GM12874 (cell line): Measurements from ENCODE around the gene KANTR.

Experiments
- TF ChIP-seq, protein P1 (sequence below): IDR thresholded peaks from 2 replicates; pipeline ENCODE4 v1.5.1; 2011; ENCODE audit warnings: low read depth, mild to moderate bottlenecking, control low read depth, low read length, moderate library complexity; ENCODE audit not compliant: insufficient read depth

The KANTR gene

DNA sequence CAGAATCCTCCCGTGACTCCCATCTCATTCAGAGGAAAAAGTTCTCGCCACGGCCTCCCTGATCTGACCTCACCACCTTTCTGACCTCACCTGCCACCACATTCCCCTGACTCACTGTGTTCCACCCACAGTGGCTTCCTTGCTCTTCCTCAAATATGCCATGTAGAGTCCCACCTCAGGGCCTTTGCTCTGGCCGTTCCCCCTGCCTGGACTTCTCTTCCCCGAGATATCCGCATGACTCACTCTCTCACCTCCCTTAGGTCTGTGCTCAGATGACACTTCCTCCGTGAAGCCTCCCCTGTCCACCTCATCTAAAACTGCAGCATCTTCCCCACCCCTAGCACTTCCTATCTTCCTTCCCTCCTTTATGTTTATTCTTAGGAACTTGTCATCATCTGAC is 18.9 kb upstream of the KANTR start:
- TF ChIP-seq, protein P1, sequence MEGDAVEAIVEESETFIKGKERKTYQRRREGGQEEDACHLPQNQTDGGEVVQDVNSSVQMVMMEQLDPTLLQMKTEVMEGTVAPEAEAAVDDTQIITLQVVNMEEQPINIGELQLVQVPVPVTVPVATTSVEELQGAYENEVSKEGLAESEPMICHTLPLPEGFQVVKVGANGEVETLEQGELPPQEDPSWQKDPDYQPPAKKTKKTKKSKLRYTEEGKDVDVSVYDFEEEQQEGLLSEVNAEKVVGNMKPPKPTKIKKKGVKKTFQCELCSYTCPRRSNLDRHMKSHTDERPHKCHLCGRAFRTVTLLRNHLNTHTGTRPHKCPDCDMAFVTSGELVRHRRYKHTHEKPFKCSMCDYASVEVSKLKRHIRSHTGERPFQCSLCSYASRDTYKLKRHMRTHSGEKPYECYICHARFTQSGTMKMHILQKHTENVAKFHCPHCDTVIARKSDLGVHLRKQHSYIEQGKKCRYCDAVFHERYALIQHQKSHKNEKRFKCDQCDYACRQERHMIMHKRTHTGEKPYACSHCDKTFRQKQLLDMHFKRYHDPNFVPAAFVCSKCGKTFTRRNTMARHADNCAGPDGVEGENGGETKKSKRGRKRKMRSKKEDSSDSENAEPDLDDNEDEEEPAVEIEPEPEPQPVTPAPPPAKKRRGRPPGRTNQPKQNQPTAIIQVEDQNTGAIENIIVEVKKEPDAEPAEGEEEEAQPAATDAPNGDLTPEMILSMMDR = no peak

DNA sequence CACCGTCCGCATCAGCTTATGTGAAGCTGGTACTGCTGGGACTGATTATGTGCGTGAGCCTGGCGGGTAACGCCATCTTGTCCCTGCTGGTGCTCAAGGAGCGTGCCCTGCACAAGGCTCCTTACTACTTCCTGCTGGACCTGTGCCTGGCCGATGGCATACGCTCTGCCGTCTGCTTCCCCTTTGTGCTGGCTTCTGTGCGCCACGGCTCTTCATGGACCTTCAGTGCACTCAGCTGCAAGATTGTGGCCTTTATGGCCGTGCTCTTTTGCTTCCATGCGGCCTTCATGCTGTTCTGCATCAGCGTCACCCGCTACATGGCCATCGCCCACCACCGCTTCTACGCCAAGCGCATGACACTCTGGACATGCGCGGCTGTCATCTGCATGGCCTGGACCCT is 17.3 kb upstream of the KANTR start:
- TF ChIP-seq, protein P1 = no peak

DNA sequence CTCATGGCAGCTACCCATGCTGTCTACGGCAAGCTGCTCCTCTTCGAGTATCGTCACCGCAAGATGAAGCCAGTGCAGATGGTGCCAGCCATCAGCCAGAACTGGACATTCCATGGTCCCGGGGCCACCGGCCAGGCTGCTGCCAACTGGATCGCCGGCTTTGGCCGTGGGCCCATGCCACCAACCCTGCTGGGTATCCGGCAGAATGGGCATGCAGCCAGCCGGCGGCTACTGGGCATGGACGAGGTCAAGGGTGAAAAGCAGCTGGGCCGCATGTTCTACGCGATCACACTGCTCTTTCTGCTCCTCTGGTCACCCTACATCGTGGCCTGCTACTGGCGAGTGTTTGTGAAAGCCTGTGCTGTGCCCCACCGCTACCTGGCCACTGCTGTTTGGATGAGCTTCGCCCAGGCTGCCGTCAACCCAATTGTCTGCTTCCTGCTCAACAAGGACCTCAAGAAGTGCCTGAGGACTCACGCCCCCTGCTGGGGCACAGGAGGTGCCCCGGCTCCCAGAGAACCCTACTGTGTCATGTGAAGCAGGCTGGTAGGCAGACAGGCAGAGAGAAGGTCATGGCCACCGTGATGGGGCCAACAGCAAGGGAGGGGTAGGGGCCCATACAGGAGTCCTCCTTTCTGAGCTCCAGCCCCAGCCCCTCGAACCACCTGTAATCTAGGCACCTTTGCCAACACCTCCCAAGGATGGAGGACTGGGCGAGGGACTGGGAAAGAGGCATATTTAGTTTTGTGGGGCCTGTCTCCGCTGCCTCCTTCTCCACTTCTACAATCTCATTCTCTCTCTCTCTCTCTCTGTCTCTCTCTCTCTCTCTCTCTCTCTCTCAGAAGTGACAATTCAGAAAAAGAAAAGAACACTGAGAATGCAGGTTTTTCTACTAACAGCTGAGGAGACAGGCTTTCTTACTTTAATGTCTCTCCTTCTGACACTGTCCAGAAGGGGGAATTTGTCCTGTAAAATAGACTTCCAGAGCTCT is 16.4 kb upstream of the KANTR start:
- TF ChIP-seq, protein P1 = peak; percentile 39

DNA sequence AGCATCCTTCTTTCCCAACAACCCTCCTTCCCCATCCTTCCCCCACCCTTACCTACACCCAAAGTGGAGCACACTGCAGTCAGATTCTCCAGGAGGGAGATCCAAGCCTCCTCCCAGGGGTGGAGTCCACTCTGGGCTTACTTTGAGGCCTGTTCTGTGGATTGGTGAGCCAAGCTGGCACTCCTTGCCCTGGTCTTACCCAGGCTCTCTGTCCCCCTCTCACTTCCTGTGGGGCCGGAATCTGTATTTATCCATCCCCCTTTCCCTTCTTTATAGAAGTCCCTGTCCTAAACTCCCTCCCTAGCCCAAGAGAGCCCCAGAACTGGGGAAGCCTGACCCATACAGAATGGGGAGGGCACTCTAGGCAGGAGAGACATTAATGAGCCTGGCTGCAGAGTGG is 15.0 kb upstream of the KANTR start:
- TF ChIP-seq, protein P1 = no peak

DNA sequence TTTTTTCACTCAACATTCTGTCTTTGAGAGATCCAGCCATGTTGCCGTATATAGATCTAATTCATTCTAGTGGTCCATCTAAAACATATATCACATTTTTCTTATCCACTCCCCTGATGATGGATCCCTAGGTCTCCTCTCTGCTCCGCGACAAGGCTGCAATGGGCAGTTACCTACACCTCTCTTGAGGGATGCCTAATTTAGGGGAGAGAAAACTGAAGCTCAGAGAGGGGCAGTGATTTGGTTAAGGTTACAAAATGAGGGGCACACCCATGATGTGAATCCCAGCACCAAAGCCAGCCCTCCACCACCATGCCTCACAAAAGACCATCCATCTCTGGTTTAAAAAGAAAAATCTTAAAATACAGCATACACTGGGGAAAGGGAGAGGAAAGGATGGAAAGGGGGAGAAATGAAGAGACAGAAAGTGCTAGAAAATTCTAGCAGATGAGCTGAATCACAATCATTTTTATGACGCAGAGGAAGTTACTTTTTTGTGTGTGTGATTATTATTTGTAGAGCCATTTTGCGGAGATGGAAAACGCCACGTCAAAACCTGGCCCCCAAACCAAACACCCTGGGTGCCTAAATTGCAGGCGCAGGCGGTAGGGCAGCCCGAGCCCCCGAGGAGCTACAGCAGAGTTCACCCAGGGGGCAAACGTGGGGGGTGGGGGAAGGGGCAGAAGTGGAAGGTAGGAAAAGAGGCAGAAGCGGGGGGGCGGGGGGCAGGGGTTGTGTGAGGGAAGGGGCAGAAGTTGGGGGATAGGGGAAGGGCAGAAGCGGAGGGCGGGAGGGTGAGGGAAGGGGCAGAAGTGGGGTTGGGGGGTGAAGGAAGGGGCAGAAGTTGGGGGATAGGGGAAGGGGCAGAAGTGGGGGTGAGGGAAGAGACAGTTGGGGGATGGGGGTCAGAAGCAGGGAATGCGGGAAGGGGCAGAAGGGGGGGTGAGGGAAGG is 13.0 kb upstream of the KANTR start:
- TF ChIP-seq, protein P1 = no peak

DNA sequence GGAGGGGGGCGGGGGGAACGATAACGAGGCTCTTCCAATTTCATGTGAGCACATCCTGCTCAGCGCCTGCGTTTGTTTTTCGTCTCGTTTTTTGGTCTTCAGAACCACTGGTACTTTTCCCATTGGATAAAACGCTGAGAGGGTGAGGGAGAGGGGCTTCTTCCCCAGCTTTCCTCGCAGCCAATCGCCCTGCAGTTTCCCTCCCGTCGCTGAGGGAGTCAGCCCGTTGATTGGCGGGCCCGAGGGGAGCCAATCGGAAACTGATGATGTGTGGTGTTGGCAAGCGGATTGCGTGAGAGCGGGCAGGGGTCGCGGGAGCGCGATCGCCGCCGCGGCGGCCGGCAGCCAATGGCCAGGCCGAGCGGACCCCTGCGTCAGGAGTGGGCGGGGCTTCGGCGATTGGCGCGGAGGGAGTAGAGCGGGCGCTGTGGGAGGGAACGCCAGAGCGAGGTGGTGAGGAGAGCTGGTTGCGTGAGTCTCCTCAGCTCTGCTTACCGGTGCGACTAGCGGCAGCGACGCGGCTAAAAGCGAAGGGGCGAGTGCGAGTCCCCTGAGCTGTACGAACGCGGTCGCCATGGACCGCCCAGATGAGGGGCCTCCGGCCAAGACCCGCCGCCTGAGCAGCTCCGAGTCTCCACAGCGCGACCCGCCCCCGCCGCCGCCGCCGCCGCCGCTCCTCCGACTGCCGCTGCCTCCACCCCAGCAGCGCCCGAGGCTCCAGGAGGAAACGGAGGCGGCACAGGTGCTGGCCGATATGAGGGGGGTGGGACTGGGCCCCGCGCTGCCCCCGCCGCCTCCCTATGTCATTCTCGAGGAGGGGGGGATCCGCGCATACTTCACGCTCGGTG is 11.8 kb upstream of the KANTR start, which contains the start of gene TSPYL2:
TSS of gene TSPYL2 (plus strand) at position 443 of the 848 bp plus-strand sequence. CDS start at position 575, 132 bp downstream.
- TF ChIP-seq, protein P1 = no peak
